HG02870 (cell line): ENCODE results near the gene SMIM14.
"Not testable (repeated sequence)": the region's sequence is repeated elsewhere in the genome, so short reads cannot be mapped to it uniquely, and the experiment has no call there.

ENCODE experiments used
- ATAC-seq: cut with Tn5 transposase; IDR thresholded peaks from one replicate; pipeline ENCODE4 v1.9.1; 2021; ENCODE audit warnings: mild to moderate bottlenecking, moderate library complexity; ENCODE audit not compliant: unreplicated experiment

Gene SMIM14

GRCh38 chr4:39648827-39649558 lies 10.3 kb upstream of the SMIM14 start:
- no peak for ATAC-seq

GRCh38 chr4:39648213-39648612 lies 9.5 kb upstream of the SMIM14 start:
- ATAC-seq, result no peak

GRCh38 chr4:39642885-39643552 lies 4.4 kb upstream of the SMIM14 start:
- ATAC-seq, result no peak

GRCh38 chr4:39641451-39641850 lies 2.8 kb upstream of the SMIM14 start:
- ATAC-seq, result no peak

GRCh38 chr4:39637586-39638353 lies 895 bp downstream of the SMIM14 start:
- ATAC-seq, result peak; percentile 10

- ATAC-seq, result no peak
Measured at GRCh38 chr4:39637221-39637585, 1.5 kb downstream of the SMIM14 start.

GRCh38 chr4:39636531-39637184 lies 2.0 kb downstream of the SMIM14 start:
- no peak for ATAC-seq

- no peak for ATAC-seq
Measured at GRCh38 chr4:39635023-39635422, 3.6 kb downstream of the SMIM14 start.

- ATAC-seq, result peak; percentile 71
Measured at GRCh38 chr4:39631700-39632079, 7.0 kb downstream of the SMIM14 start.

GRCh38 chr4:39627413-39627812 lies 11.3 kb downstream of the SMIM14 start:
- no peak for ATAC-seq

- no peak for ATAC-seq
Measured at GRCh38 chr4:39626913-39627312, 11.8 kb downstream of the SMIM14 start.

- ATAC-seq, result peak; percentile 60
Measured at GRCh38 chr4:39626261-39626660, 12.4 kb downstream of the SMIM14 start.

- no peak for ATAC-seq
Measured at GRCh38 chr4:39621582-39621981, 17.1 kb downstream of the SMIM14 start.

- no peak for ATAC-seq
Measured at GRCh38 chr4:39620551-39621313, 17.9 kb downstream of the SMIM14 start.

GRCh38 chr4:39617534-39617933 lies 21.1 kb downstream of the SMIM14 start:
- no peak for ATAC-seq

GRCh38 chr4:39616651-39617050 lies 22.0 kb downstream of the SMIM14 start:
- ATAC-seq, result no peak

- ATAC-seq, result not testable (repeated sequence)
Measured at GRCh38 chr4:39616112-39616511, 22.6 kb downstream of the SMIM14 start.

GRCh38 chr4:39614487-39615162 lies 24.0 kb downstream of the SMIM14 start:
- no peak for ATAC-seq

- no peak for ATAC-seq
Measured at GRCh38 chr4:39613093-39613656, 25.5 kb downstream of the SMIM14 start.

- peak; percentile 94 for ATAC-seq
Measured at GRCh38 chr4:39609454-39609931, 29.2 kb downstream of the SMIM14 start.
